Neutrophil (primary cell): ENCODE results near the gene IGLON5.

Source experiments
- H3K27ac ChIP-seq: fragments of 200-600 bp; sonication (generic); 2 replicates; pipeline ENCODE4 v1.5.1; 2016; ENCODE audit warnings: mild to moderate bottlenecking, moderate library complexity
- H3K27me3 ChIP-seq: fragments of 200-600 bp; sonication (generic); 2 replicates; pipeline ENCODE4 v1.6.0; 2016; ENCODE audit warnings: mild to moderate bottlenecking
- H3K36me3 ChIP-seq: fragments of 200-600 bp; sonication (generic); 2 replicates; pipeline ENCODE4 v1.5.1; 2017
- H3K4me1 ChIP-seq, 2 experiments: fragments of 200-600 bp in 1 of 2; sonication (generic) in 1 of 2; 1 replicate in 1 of 2; 2 replicates in 1 of 2; pipeline versions ENCODE4 v1.5.1 to v1.6.1; 2013 to 2016; ENCODE audit warnings: low read depth in 1 of 2, low read length in 1 of 2, mild to moderate bottlenecking in 1 of 2, moderate library complexity in 1 of 2; ENCODE audit not compliant: control insufficient read depth in 1 of 2, insufficient read depth in 1 of 2
- H3K4me3 ChIP-seq, 2 experiments: fragments of 200-600 bp in 1 of 2; sonication (generic) in 1 of 2; 1 replicate in 1 of 2; 2 replicates in 1 of 2; pipeline ENCODE4 v1.5.1; 2013 to 2016; ENCODE audit warnings: low read depth in 1 of 2, low read length in 1 of 2, mild to moderate bottlenecking in 1 of 2, moderate library complexity in 1 of 2
- H3K9me3 ChIP-seq: fragments of 200-600 bp; sonication (generic); 2 replicates; pipeline ENCODE4 v1.5.1; 2016
- TF ChIP-seq, protein P1 (sequence below): fragments of 200-600 bp; sonication (generic); IDR thresholded peaks from 2 replicates; pipeline ENCODE4 v1.5.1; 2016; ENCODE audit warnings: antibody characterized with exemption

IGLON5 gene

DNA sequence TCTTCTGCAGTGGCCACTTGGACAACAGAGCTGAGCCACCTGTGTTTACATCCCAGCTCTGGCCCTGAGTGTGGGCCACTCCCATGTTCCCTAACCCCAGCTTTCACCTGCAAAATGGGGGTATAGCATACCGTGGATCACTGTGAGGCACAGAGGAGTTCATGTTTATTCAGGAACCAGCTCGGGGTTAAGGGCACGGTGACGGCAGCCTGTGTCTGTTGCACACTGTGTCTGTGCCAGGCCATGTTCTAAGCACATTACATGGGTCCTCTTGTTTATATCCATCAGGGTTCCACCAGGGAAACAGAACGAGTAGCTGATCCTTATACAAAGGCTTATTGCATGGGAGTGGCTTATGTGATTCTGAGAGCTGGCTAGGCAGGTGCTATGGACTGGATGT lies 14.0 kb upstream of the IGLON5 start:
- TF ChIP-seq, protein P1, sequence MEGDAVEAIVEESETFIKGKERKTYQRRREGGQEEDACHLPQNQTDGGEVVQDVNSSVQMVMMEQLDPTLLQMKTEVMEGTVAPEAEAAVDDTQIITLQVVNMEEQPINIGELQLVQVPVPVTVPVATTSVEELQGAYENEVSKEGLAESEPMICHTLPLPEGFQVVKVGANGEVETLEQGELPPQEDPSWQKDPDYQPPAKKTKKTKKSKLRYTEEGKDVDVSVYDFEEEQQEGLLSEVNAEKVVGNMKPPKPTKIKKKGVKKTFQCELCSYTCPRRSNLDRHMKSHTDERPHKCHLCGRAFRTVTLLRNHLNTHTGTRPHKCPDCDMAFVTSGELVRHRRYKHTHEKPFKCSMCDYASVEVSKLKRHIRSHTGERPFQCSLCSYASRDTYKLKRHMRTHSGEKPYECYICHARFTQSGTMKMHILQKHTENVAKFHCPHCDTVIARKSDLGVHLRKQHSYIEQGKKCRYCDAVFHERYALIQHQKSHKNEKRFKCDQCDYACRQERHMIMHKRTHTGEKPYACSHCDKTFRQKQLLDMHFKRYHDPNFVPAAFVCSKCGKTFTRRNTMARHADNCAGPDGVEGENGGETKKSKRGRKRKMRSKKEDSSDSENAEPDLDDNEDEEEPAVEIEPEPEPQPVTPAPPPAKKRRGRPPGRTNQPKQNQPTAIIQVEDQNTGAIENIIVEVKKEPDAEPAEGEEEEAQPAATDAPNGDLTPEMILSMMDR: no peak
- peaks cover 24% of the 10 kb centered on the region for H3K27me3 ChIP-seq
- no peaks in the 10 kb centered on the region for H3K4me1 ChIP-seq
- H3K9me3 ChIP-seq: no peaks in the 10 kb centered on the region
- H3K4me3 ChIP-seq: no peak overlapping the region
- H3K27ac ChIP-seq: no peak overlapping the region
- H3K36me3 ChIP-seq: no peaks in the 10 kb centered on the region

DNA sequence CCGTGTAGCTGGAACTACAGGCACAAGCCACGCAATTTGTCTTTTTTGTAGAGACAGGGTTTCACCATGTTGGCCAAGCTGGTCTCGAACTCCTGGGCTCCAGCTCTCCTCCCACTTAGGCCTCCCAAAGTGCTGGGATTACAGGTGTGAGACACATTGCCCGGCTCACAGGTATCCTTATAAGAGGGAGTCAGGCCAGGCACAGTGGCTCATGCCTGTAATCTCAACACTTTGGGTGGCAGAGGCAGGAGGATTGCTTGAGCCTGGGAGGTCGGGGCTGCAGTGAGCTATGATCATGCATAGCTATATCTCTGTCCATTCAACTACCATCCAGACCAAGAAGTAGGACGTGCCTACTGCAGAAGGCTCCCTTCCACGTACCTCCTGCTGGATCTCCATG lies 10.2 kb upstream of the IGLON5 start:
- Histone ChIP-seq H3K27ac (no peak overlapping the region), H3K4me3 (no peak overlapping the region), H3K27me3 (peaks cover 26% of the 10 kb centered on the region), H3K9me3 (no peaks in the 10 kb centered on the region), H3K4me1 (no peaks in the 10 kb centered on the region), H3K36me3 (no peaks in the 10 kb centered on the region)
- TF ChIP-seq, protein P1: no peak

DNA sequence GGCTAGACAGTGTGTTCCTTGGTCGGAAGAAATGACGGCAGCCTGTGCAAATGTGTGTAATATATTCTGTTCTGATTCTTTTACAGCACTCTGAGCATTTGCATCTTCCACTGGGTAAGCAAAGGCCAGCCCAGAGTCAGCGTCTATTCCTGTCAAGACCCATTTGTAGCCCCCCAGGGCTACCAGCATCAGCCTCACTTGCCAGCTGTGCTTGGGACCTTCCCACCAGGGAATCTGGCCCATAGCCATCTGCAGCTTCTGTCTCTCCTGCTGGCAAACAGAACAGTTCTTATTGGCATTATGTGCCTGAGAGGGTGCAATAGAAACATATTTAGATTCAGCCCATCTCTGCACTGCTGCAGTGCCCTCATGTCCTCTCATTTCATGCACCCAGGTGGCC lies 6.0 kb upstream of the IGLON5 start:
- TF ChIP-seq, protein P1: no peak
- no peaks in the 10 kb centered on the region for H3K4me1 ChIP-seq
- peaks cover 4% of the 10 kb centered on the region for H3K9me3 ChIP-seq
- no peak overlapping the region for H3K4me3 ChIP-seq
- H3K27me3 ChIP-seq: peaks cover 49% of the 10 kb centered on the region
- no peak overlapping the region for H3K27ac ChIP-seq
- H3K36me3 ChIP-seq: no peaks in the 10 kb centered on the region

DNA sequence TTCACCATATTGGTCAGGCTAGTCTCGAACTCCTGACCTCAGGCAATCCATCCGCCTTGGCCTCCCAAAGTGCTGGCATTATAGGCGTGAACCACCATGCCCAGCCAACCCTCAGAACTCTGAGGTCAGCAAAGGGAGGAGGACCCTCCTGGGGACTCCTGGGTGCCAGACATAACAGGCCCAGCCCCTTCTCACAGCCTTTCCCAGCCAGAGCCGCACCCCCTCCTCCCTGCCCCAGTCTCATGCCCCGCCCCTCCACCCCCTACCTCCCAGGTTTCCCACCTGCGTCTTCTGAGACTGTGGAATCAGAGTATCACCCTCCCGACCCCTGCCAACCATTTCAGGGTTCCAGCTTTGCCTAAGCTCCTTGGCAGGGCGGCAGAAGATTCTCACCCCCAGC lies 5.2 kb downstream of the IGLON5 start:
- H3K36me3 ChIP-seq: no peaks in the 10 kb centered on the region
- no peak overlapping the region for H3K4me3 ChIP-seq
- no peak overlapping the region for H3K27ac ChIP-seq
- no peaks in the 10 kb centered on the region for H3K9me3 ChIP-seq
- no peaks in the 10 kb centered on the region for H3K4me1 ChIP-seq
- TF ChIP-seq, protein P1: no peak
- H3K27me3 ChIP-seq: peaks cover 40% of the 10 kb centered on the region

DNA sequence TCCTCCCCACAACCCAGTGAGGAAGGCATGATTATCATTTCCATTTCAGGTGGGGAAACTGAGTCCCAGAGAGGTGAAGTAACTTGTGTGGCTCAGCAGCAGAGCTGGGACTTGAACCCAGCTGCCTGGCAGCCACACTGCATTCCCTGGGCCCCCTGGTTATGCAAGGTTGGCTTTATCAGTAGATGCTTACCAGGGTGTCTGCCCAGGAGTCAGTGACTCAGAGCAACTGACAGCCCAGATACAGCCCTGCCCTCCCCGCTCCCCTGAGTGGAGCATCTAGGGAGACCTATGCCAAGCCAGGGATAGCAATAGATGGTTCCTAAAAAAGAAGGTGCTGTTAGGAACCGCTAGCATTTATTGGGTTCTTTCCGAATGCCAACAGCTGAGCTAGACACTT lies 5.9 kb downstream of the IGLON5 start:
- Histone ChIP-seq H3K27ac (no peak overlapping the region), H3K9me3 (no peaks in the 10 kb centered on the region), H3K4me1 (no peaks in the 10 kb centered on the region), H3K4me3 (no peak overlapping the region), H3K27me3 (peaks cover 39% of the 10 kb centered on the region), H3K36me3 (no peaks in the 10 kb centered on the region)
- TF ChIP-seq, protein P1: no peak

DNA sequence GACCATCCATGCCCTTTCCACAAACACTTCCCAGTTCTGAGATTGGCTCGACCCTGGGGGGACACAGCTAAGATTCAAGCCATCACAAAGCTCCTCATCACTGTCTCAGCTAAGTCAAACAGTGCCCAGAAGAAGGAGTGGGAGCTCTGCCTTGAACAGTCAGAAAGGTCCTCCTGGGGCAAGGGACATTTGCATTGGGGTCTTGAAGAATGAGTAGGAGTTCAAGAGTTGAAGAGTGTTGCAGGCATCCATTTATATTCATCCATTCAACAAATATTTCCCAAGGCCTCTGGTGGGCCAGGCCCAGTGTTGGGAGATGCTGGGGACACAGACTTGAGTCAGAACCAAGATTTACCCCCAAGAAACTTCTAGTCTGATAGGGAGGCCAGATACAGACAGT lies 6.5 kb downstream of the IGLON5 start:
- Histone ChIP-seq H3K36me3 (no peaks in the 10 kb centered on the region), H3K27me3 (peaks cover 38% of the 10 kb centered on the region), H3K27ac (no peak overlapping the region), H3K4me3 (no peak overlapping the region), H3K9me3 (no peaks in the 10 kb centered on the region), H3K4me1 (no peaks in the 10 kb centered on the region)
- TF ChIP-seq, protein P1: no peak
